Lower leg skin (tissue), 4 donors: ENCODE data around the gene GAL. TPM values are rescaled to one million over a fixed set of nuclear protein-coding genes. Genes with fewer than 3 reads are reported as not detected.
"Not testable (repeated sequence)": the region's sequence is repeated elsewhere in the genome, so short reads cannot be mapped to it uniquely, and the experiment has no call there.

Experiments used
- DNase-seq, 2 donors: peaks; one replicate each; pipeline ENCODE4 v3.0.0-alpha.2; 2019; ENCODE audit warnings: low spot score in 2 of 2
- H3K4me3 ChIP-seq: fragments of 200-600 bp; sonication (generic); 2 replicates; pipeline ENCODE4 v1.5.1; 2017; ENCODE audit warnings: mild to moderate bottlenecking, low read depth; ENCODE audit not compliant: poor library complexity, severe bottlenecking
- CTCF ChIP-seq, 3 donors: fragments of 450-650 bp; IDR thresholded peaks; one replicate each; pipeline ENCODE4 v1.5.1; 2016; ENCODE audit warnings: antibody characterized with exemption in 3 of 3, mild to moderate bottlenecking in 3 of 3, moderate library complexity in 2 of 3
- POLR2A ChIP-seq, 2 donors: fragments of 450-650 bp; IDR thresholded peaks; one replicate each; pipeline ENCODE4 v1.6.1; 2016 to 2017; ENCODE audit warnings: antibody characterized with exemption in 2 of 2, mild to moderate bottlenecking in 1 of 2, moderate library complexity in 1 of 2
- WGBS, 2 donors: methylation state at CpG; one replicate each; pipeline ENCODE4 v1.1.5; 2018; 5-methylcytosine and 5-hydroxymethylcytosine counted together
- intact Hi-C: fragments of 100-400 bp; cut with DNase I; formaldehyde crosslinking; loops from one replicate; pipeline ENCODE4 v1.15.0; 2023; ENCODE audit warnings: low total_unique reads
- total RNA-seq, 4 donors: library from RNA; depleted of rRNA; stranded (reverse); fragments of >200 nt; gene quantifications; one replicate each; pipeline ENCODE4 v1.1.0, GENCODE V29; 2016

Gene GAL
- total RNA-seq: 10 to 100 TPM in 2 of 4 donors, 1 to 10 TPM in 2; 4.7 to 59.1 (median 20.9) TPM

GRCh38 chr11:68684385-68685356, at the start of gene GAL:
Gene GAL, plus strand, starts transcription at chr11:68684544. Its CDS starts 380 bp downstream, at chr11:68684924.
- TF ChIP-seq POLR2A (IDR thresholded peaks at IDR 0.05) (no peak), CTCF (IDR thresholded peaks at IDR 0.05) (no peak)
- DNase-seq: no peak
- H3K4me3 ChIP-seq: no peak within 1 kb of the TSS
- intact Hi-C loops: no loop called here
- 8 to 9% methylated on average over 49 to 80 of the region's 113 CpGs for WGBS, 2 donors

- 88 to 90% methylated on average over 7 of the region's 7 CpGs for WGBS, 2 donors
- H3K4me3 ChIP-seq, intact Hi-C loops, DNase-seq: not testable (repeated sequence)
Measured at GRCh38 chr11:68634606-68635005, 49.7 kb upstream of the GAL start.

- intact Hi-C loops, H3K4me3 ChIP-seq: not testable (repeated sequence)
- peak in 1 of 2 donors; percentile 25 for DNase-seq
- WGBS, 2 donors: 82 to 85% methylated on average over 7 of the region's 7 CpGs
Measured at GRCh38 chr11:68635172-68635571, 49.2 kb upstream of the GAL start.

- H3K4me3 ChIP-seq, intact Hi-C loops: not testable (repeated sequence)
- WGBS, 2 donors: 61 to 69% methylated on average over 10 of the region's 10 CpGs
- peak in 1 of 2 donors; percentile 54 for DNase-seq
Measured at GRCh38 chr11:68635883-68636282, 48.5 kb upstream of the GAL start.

- H3K4me3 ChIP-seq, intact Hi-C loops, DNase-seq: not testable (repeated sequence)
- 81 to 90% methylated on average over 3 of the region's 3 CpGs for WGBS, 2 donors
Measured at GRCh38 chr11:68639322-68639721, 45.0 kb upstream of the GAL start.

GRCh38 chr11:68641880-68642279, 42.5 kb upstream of the GAL start:
- no peak for TF ChIP-seq POLR2A (IDR thresholded peaks at IDR 0.05)
- no peak for TF ChIP-seq CTCF (IDR thresholded peaks at IDR 0.05)
- DNase-seq: no peak
- intact Hi-C loops: no loop called here
- no peak overlapping the region for H3K4me3 ChIP-seq
- 83 to 86% methylated on average over 15 of the region's 15 CpGs for WGBS, 2 donors

- no peak for TF ChIP-seq CTCF (IDR thresholded peaks at IDR 0.05)
- TF ChIP-seq POLR2A (IDR thresholded peaks at IDR 0.05): no peak
- peak in 1 of 2 donors; percentile 31 for DNase-seq
- H3K4me3 ChIP-seq: no peak overlapping the region
- intact Hi-C loops: no loop called here
- WGBS, 2 donors: 36 to 54% methylated on average over 12 of the region's 12 CpGs
Measured at GRCh38 chr11:68643585-68643984, 40.8 kb upstream of the GAL start.

GRCh38 chr11:68646832-68647231, 37.5 kb upstream of the GAL start:
- H3K4me3 ChIP-seq: no peak overlapping the region
- no peak for DNase-seq
- intact Hi-C loops: no loop called here
- no peak for TF ChIP-seq CTCF (IDR thresholded peaks at IDR 0.05)
- TF ChIP-seq POLR2A (IDR thresholded peaks at IDR 0.05): no peak
- WGBS, 2 donors: 96 to 100% methylated on average over 1 of the region's 1 CpG
